G401.6 (cell line): ENCODE results near the gene DLGAP4.
"Not testable (repeated sequence)": the region's sequence is repeated elsewhere in the genome, so short reads cannot be mapped to it uniquely, and the experiment has no call there.

Experiments
- FAIRE-seq: peaks from 2 replicates; lab custom pipeline; 2012; peaks lifted over from hg19 to GRCh38; lab: Jason Lieb, UNC

The DLGAP4 gene

DNA sequence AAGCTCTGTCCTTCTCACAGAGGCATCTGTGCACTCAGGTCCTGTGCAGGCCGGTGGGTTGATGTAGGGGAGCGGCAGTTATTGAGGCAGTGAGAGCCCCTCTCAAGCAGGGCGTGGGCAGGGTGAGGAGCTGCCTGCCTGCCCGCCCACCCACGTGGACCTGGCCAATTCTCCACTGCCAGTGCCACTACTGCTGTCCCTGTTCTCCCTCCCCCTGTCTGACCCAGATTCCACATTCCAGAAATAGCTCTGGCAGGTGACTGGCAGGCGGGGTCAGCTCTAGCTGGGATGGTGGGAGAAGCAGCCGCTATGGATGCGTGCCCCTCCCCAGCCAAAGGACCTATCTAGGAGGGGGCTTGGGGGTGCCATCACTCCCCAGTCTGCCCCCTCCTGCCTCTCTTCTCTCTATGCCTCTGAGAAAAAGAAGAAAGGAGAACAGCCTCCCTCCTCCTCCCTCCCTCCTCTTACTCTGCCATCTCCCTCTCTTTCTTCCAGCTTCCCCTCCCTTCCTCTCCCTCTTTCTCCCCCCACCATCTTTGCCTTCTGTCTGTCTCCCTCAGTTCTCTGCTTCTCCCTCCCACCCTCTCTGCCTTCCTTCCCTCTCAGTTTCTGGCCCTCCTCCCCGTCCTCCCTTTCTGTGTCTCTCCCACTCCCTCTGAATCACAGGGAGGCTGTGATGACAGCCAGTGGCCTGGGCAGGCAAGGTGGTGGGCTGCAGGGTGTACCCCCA lies 148.7 kb downstream of the DLGAP4 start:
- FAIRE-seq, result no peak

GRCh38 chr20:36455972-36456625 lies 150.0 kb downstream of the DLGAP4 start:
- no peak for FAIRE-seq

GRCh38 chr20:36460648-36461599 lies 154.8 kb downstream of the DLGAP4 start:
- no peak for FAIRE-seq

- FAIRE-seq, result no peak
These were observed 155.7 kb downstream of the DLGAP4 start for GRCh38 chr20:36461600-36462439.

DNA sequence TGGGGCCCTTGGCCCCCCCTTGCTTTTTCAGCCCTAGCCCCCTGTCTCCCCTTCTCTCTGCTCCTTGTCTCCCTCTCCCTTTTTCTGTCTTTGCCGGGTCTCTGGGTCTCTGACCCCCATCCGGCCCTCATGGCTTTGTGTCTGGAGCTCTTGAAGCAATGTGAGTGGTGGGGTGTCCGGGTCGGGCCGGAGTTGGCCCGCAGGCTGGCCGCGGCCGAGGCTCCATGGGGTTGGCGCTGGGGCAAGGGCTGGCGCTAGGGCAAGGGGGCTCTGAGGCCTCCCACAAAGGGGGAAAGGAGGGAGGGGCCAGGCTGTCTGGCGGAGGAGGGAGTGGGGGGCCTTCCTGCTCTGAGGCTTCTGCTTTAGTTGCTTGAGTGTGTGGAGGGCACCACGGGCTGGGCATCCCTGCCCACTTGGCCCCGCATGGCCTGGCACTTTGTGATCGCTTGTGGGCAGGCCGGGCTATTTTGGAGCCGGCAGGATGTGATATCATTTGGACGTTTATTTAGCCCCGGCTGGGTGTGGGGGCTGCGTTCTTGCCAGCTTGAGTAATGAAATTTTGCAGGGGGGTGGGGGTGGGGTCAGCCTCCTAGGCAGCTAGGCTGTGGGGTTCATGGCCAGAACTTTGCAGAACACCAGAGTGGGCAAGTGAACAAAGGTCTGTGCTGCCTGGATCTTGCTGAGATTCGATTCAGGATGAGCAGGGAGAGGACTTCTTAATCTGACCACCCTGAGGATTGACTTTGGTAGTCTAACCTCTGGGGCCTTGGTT lies 156.5 kb downstream of the DLGAP4 start:
- no peak for FAIRE-seq

DNA sequence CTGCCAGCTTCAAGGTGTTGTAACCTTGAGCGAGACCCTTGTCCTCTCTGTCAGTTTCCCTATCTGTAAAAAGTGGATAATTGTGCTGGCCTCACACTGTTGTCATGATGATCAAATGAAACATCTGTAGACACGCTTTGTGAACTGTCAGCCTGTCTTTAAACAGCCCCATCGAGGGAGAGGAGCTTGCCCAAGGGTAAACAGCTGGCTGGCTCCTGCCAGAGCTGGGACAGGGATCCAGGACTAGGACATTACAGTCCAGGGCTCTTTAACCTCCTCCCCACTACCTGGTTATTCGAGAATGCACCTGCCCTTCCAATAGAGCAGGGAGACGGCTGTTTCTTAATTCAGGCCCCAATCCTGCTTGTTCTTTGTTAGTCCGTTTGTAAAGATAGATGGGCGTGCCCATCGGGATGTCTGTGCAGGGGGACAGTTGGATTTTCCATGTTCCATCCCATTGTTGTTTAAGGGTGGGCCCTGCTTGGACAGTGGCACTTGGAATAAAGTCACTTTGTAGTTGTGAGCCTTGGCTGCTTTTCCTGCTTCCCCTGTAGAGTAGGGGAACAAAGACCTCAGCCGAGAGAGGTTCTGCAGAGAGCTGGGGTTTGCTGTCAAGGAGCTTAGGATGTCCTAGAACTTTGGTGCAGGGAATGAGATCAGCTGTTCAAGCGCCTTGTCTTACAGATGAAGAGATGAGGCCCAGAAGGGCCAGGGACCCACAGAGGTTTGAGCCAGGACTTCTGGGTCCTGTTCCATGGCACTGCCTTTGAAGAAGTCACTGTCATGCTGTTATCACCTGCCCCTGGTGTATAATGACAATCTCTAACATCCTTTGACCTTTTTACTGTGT lies 157.3 kb downstream of the DLGAP4 start:
- no peak for FAIRE-seq

DNA sequence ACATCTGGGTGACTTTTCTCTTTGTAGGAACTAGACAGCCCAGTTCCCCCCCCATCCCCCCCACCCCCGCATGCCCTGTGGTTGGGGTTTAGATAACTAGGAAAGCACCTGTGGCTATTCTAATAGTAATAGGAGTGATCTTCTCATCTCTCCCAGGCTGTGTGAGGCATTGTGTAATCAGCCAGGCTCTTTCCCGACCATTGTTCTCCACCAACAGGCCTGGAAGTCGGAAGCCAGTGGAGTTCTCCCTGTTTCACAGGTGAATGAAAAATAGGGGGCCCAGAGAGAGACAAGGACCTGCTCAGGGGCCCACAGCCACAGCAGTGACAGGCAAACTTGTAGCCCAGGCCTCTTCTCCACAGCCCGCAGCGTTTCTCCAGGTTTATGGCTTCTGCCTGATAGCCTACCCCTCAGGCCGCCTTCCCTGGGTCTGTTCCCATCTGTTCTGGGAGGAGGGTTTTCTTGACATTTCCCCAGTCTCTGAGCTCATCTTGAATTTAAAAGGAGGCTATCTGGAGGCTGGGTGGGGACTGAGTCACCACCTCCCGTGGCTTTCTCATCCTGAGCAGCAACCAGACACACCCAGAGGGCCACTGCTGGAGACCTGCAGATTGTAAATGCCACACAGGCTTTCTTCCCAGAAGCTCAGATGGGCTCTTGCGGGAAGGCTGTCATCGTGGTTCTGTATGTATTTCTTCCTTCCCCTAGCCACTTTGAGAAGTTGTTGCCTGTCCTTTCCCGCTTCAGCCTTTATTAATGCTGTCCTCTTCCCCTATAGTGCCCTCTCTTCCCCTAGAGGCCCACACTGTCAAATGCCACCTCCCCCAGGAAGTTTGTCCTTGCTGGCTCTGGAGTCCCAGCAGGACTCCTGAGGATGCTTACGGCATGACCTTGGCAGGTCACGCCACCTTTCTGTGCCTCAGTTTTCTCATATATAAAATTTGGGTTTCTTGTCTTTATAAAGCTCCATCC lies 159.3 kb downstream of the DLGAP4 start:
- FAIRE-seq, result no peak

- FAIRE-seq, result no peak
These were observed 159.9 kb downstream of the DLGAP4 start for GRCh38 chr20:36466089-36466488.

- no peak for FAIRE-seq
These were observed 161.2 kb downstream of the DLGAP4 start for GRCh38 chr20:36467076-36467999.

GRCh38 chr20:36468149-36469000 lies 162.2 kb downstream of the DLGAP4 start:
- FAIRE-seq, result no peak

- no peak for FAIRE-seq
These were observed 163.8 kb downstream of the DLGAP4 start for GRCh38 chr20:36469973-36470372.

DNA sequence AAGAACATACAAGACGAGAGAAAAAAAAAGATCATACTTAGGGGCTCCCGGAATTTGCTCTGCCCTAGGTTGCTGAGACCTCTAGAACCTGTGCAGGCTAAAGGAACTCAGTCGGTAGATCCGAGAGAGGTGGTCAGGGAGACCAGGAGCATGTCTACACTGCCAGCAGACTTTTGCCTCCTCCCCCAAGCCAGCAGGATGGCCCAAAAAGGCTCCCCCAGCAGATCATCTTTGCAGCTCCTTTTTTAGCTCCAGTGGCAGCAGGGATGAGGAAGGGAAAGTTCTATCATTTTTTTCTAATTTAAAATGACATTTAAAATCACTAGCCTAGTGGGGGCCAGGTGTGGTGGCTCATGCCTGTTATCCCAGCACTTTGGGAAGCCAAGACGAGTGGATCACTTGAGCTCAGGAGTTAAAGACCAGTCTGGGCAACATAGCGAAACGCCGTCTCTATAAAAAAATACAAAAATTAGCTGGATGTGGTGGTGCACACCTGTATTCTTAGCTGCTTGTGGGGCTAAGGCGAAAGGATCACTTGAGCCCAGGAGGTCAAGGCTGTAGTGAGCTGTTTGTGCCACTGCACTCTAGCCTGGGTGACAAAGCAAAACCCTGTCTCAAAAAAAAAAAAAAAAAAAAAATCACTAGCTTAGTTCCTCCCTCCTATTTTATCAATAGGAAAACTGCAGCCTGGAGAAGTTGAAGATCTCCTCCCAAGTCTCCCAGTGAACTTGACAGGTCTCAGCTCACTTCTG lies 165.9 kb downstream of the DLGAP4 start:
- no peak for FAIRE-seq

DNA sequence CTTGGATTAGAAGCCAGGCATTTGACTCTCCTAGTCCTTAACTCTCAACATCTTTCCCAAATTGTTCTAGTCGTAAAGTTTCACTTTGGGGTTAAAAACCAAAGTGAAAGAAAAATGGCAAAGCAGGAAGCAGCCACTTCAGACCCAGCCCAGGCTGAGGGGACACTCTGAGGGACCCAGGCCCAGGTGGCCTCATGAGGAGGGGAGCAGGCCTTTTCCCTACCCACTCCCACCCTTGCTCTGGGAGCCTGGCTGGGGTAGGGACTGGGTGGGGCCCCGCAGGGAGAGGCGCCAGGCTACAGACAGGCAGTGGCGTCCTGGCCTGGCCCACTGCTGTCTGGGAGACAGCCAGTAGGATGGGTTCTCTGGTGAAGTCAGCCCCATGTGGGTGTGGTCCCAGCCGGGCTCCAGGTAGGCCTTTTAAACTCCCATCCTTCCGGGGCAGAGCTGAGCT lies 166.5 kb downstream of the DLGAP4 start:
- no peak for FAIRE-seq

DNA sequence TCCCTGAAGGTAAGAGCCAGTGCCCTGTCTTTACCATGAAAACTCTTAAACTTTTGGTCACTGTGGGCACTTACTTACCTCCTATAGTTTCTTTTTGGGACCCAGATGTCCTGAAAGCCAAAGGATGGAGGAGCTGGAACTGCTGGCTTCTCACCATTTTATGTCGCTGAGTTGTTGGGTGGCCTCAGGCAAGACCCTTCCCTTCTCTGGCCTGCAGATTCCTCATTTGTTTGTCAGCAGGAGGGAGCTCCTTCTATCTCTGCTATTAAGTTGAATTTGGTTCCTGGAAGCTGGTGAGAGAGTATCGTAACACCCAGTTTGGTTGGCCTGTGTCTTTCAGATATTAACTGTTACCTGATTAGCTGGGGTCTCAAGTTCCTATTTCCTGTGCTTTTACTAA lies 167.0 kb downstream of the DLGAP4 start:
- no peak for FAIRE-seq

- no peak for FAIRE-seq
These were observed 168.4 kb downstream of the DLGAP4 start for GRCh38 chr20:36474563-36474962.

DNA sequence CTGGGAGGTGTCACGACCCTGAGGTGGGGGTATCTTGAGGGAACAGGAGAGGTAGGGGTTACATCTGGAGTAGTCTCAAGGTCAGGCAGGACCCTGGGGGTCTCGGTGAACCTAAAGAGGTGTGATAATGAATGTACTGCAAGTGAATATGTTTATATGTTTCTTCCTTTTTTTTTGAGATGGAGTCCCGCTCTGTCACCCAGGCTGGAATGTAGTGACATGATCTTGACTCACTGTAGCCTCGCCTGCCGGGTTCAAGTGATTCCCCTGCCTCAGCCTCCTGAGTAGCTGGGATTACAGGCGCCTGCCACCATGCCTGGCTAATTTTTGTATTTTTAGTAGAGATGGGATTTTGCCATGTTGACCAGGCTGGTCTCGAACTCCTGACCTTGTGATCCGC lies 168.9 kb downstream of the DLGAP4 start:
- FAIRE-seq, result not testable (repeated sequence)
